Activated naive CD4-positive, alpha-beta T cell treated with anti-CD3 and anti-CD28 coated beads, Interleukin-2, amount 50 U/mL, for 72 hours (primary cell): ENCODE data around the gene GDPD5. TPM values are rescaled to one million over a fixed set of nuclear protein-coding genes. Genes with fewer than 3 reads are reported as not detected.

Experiments used
- ATAC-seq, 2 donors: fragments of 150-1000 bp; cut with Tn5 transposase; 2 replicates each; pipeline ENCODE4 v1.10.0; 2021; ENCODE audit warnings: mild to moderate bottlenecking in 2 of 2, moderate library complexity in 2 of 2
- DNase-seq, 2 donors: peaks; one replicate each; pipeline ENCODE4 v3.0.0; 2021 to 2022; ENCODE audit warnings: low spot score in 2 of 2
- H3K27ac Mint-ChIP-seq, 2 donors: one replicate each; pipeline ENCODE4 v1.8.0; 2022; ENCODE audit warnings: mild to moderate bottlenecking in 2 of 2, mixed read lengths in 2 of 2
- H3K36me3 Mint-ChIP-seq, 2 donors: one replicate each; pipeline ENCODE4 v1.8.0; 2022; ENCODE audit warnings: mixed read lengths in 2 of 2
- H3K9me3 Mint-ChIP-seq, 2 donors: one replicate each; pipeline ENCODE4 v1.8.0; 2022; ENCODE audit warnings: mixed read lengths in 2 of 2
- total RNA-seq, 2 donors: library from RNA; stranded (reverse); gene quantifications; one replicate each; pipeline ENCODE4 v1.2.3, GENCODE V29; 2022

Gene GDPD5
- total RNA-seq, 2 donors from 2014 or later = 13.4 to 22.7 TPM

DNA sequence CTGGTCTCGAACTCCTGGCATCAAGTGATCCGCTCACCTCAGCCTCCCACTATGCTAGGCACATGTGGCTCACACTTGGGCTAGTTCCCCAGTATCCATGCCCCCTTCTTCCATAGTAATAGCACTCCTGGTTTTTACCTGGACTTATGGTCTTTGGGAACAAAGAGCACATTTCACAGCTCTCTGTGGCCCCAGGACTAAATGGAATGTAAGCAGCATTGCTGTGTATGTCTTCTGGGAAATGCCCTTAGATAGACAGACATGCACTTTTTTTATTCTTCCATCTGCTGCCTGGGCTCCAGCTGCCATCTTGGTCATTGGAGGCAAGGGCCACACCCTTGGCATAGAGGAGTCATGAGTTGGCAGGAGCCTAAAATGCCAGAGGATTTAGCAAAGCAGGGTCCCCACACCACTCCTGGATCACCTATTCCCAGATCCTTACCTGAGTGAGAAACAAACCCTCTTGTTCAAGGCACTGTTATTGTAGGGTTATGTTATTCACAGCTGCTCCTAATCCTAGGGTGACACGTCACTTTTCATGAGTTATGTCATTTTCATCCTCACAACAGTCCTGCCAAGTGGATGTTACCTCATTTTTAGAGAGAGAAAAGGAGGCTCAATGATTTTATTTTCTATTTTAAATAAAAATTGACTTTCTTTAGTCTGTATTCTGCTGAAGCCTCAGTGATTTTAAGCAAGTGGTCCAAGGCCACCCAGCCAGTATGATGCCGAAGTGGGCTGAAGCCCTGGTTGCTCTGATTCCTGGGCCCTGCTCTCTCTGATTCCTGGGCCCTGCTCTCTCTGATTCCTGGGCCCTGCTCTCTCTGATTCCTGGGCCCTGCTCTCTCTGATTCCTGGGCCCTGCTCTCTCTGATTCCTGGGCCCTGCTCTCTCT is 15.7 kb upstream of the GDPD5 start:
- DNase-seq = no peak
- no peaks in the 10 kb centered on the region for H3K36me3 Mint-ChIP-seq
- ATAC-seq = no peak
- H3K27ac Mint-ChIP-seq = no peak overlapping the region
- H3K9me3 Mint-ChIP-seq = no peaks in the 10 kb centered on the region

DNA sequence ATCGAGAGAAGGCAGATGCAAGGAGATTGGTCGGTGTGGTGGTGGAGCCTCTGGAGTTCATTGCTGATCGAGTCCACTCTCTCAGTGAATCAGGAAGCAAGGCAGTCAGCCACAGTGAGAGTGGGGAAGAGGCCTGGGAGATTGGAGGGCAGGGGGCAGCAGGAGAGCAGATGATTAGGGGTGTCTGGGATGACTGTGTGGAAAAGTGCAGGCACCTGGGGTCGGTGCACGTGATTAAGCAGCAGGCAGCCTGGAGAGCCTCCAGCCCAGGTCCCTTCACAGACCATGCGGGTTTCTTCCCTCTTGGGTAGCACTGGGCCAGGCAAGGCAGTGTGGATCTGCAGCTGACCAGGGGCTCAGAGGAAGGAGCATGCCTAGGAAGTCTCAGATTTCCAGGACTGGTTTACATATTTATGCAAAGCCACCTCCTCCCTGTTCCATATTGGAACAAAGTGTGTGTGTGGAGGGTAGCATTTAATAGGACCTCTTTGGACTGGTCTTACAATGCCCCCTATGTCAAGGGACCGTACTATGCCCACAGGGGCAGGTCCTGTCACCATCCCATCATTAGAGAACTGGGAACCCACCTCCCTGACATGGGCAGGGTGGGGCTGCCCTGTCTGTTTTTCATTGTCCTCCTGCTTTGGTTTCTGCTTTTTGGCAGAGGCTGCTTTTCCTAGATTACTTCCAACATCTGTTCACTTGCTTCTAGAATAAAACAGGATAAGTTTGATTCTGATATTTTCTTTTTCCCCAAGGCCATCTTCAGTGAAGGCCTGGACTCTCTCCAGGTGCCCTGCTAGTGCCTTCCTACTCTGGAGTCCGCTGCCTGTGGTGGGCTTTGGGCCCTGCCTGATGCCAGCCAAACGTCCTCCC is 14.0 kb upstream of the GDPD5 start:
- no peaks in the 10 kb centered on the region for H3K36me3 Mint-ChIP-seq
- no peak for ATAC-seq
- DNase-seq = no peak
- no peaks in the 10 kb centered on the region for H3K9me3 Mint-ChIP-seq
- no peak overlapping the region for H3K27ac Mint-ChIP-seq

DNA sequence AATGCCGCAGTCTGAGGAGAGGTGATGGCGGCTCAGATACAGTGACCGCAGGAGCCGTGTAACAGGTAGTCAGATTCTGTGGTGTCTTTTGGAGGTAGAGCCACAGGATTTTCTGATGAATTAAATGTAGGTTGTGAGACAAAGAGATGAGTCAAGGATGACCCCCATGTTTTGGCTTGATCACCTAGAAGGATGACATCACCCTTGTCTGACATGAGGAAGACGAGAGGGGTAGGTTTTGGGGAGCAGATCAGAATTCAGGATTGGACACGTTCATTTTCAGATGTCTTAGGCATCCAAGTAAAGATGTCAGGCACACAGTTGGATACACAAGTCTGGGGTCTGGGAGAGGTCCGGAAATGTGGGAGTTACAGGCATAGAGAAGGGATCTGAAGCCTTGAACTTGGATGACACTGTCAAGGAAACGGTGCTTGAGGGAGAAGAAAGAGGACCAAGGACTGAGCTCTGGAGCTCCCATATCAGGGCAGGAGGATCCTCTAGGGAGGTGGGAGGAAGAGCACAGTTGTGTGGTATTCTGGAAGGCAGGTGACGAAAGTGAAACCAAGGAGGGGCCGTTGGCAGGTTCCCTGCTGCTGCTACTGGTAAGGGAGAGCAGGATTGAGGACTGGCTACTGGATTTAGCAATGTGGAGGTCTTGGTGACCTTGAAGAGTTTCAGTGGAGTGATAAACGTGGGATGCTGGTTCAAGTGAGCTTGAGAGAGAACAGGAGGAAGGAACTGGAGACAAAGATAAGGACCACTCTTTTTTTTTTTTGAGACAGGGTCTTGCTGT is 12.6 kb upstream of the GDPD5 start:
- ATAC-seq = peak in 1 of 2 donors; percentile 28
- H3K27ac Mint-ChIP-seq = peak overlapping the region; percentile 32 to 52
- no peaks in the 10 kb centered on the region for H3K36me3 Mint-ChIP-seq
- H3K9me3 Mint-ChIP-seq = no peaks in the 10 kb centered on the region
- DNase-seq = no peak

DNA sequence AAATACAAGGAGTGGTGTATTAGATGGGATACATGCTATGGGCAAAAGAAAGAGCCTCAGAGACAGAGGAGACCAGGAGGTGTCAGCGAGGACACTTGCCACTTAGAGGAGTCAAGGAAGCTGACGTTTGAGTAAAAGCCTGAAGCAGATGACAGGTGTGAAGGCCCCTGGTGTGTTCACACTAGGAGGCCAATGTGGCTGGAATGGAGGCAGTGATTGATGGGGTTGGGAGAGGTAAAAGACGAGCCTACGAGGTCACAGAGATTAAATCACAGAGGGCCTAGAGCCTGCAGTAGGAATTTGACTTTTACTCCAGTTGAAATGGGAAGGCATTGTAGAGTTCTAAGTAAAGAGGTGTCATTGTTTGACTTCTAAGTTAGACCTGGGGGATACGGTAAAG is 12.0 kb upstream of the GDPD5 start:
- Mint-ChIP-seq H3K9me3 (no peaks in the 10 kb centered on the region), H3K27ac (peak overlapping the region in 1 of 2 donors; percentile 32), H3K36me3 (no peaks in the 10 kb centered on the region)
- DNase-seq (no peak), ATAC-seq (no peak)

DNA sequence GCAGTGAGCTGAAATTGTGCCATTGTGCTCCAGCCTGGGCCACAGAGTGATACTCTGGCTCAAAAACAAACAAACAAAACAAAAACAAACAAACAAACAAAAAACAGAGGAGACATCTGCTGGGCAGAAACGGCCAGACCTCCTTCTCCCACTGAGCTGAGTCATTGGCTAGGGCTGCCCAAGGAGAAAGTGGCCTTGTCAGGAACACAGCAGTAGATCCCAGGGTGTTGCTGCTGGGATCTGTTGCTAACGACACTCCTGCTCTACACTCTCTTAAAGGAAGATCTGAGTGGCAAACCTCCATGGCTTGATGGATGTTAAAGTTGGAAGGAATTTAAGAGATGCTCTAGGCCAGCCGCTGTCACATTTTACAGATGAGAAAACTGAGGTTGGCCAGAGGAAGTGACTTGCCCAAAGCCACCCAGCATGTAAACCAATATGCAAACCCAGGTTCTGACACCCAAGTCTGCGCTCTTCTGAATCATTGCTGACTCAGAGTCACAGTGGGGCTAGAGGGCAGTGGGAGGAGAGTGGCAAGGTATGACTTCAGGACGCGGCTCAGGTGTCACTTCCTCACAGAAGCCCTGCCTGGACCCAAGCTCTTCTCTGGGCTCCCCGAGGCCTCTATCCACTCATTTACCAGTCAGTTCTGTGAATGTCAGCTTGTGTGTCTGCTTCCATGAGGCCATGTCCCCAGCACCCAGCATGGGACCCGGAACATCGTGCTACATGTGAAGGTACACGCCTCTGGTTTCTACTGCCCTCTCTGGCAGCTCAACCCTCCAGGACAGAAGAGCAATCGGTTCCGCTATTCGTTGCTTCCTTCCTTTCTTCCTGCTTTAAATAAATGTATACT is 11.3 kb upstream of the GDPD5 start:
- H3K9me3 Mint-ChIP-seq = no peaks in the 10 kb centered on the region
- H3K36me3 Mint-ChIP-seq = no peaks in the 10 kb centered on the region
- peak overlapping the region in 1 of 2 donors; percentile 32 for H3K27ac Mint-ChIP-seq
- peak; percentile 94 to 95 for ATAC-seq
- peak; percentile 47 to 76 for DNase-seq

DNA sequence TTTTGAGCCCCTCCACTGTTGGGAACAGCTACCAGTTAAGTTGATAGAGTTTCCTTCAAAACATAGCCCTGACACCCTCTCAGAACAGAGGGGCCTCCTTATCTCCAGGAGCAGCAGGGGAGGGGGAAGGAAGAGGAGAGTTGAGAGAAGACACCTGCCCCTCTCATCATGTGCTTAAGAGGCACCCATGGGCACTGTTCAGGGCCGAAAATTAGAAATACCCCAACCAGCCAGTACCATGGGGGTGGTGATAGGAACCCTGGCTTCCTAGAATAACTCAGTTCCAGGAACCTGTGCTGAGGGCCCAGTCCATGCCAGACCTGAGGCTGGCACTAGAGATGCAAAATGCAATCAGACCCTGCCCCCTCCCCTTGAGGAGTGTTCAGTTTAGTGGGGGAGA is 9.3 kb upstream of the GDPD5 start:
- H3K9me3 Mint-ChIP-seq = no peaks in the 10 kb centered on the region
- ATAC-seq (no peak), DNase-seq (no peak)
- H3K27ac Mint-ChIP-seq = no peak overlapping the region
- H3K36me3 Mint-ChIP-seq = no peaks in the 10 kb centered on the region

DNA sequence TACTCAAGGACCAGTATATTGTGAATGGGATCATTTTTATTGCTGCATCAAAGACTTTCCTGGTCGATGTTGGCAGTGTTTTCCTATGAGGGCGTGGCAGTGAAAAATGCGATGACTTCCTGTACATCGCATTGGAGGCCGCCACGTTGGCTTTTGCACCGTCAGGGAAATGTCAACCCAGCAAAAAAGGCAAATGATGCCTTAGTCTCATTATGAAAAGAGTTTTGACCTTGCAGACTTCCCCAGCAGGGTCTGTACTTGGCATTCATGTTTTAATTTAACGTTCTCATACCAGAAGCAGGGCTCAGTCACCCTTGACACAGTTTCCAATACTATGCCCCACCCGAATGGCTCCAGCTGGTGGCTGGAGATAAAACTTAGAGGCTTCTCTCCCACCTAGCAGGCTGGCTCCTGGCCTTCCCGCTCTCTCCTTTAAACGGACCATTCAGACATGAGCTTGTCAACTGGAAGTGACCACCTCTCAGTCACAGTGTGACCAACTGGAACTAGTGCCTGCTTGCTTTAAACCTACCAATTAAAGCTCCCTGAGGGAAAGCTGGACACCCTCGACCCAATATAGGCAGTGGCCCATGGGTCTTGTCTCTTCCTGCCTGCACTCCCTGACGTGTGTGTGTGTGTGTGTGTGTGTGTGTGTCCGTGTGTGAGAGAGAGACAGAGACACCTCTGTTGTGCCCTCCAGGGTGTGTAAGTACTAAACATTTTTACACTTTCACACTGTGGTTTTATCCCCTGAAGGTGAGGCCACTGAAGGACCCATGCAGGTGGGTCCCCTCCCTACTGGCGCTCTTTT is 8.7 kb upstream of the GDPD5 start:
- Mint-ChIP-seq H3K9me3 (no peaks in the 10 kb centered on the region), H3K27ac (no peak overlapping the region), H3K36me3 (no peaks in the 10 kb centered on the region)
- no peak for DNase-seq
- no peak for ATAC-seq

DNA sequence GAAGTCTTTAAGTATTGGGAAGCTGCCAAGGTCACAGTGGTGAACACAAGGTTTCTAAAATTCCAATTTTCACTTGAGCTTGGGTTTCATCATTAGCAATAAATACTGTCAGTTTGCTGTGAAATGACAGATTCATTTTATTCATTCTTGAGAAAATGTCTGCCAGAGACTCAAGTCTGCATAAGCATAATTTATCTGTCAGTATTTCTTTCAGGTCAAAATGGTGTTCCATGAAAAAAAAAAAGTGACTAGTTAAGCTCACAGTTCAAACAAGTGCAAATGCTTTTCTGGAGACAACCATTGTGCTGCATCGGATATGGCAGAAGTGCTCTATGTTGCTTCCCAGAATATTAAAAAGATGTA is 8.1 kb upstream of the GDPD5 start:
- H3K36me3 Mint-ChIP-seq = no peaks in the 10 kb centered on the region
- H3K27ac Mint-ChIP-seq = no peak overlapping the region
- DNase-seq (no peak), ATAC-seq (no peak)
- no peaks in the 10 kb centered on the region for H3K9me3 Mint-ChIP-seq

DNA sequence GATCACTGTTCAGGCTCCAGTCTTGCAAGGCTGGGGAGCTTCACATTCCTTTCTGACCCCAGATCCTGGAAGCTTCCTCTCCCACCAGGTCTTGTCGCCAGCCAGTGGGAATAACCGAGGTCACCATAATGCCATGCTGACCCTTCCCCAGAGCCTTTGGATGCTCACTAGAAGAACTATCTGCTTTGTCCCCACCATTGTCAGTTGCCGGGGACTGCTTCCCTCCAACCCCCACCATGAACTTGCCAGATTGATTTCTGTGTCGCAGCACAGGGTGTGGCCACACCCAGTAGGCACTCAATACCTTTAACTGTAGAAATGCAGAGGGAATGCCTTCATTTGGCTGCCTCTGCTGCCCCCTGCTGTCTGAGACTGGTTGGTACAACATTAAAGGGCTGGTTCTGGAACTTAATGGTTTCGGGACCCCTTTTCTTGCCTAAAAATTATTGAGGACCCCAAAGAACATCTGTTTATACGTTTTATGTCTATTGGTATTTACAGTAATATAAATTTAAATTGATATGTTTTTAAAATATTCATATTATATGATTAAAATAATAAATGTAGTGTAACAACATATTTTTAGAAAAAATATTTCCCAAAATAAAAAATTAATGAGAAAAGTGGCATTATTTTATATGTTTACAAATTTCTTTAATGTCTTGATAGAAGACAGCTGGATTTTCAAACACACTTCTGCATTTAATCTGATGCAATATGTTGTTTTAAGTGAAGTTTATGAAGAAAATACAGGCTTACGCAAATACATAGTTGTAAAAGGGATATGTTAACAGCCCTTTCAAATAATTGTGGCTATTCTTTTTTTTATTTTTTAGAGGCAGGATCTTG is 6.7 kb upstream of the GDPD5 start:
- Mint-ChIP-seq H3K36me3 (no peaks in the 10 kb centered on the region), H3K9me3 (no peaks in the 10 kb centered on the region), H3K27ac (no peak overlapping the region)
- ATAC-seq (peak; percentile 43 to 70), DNase-seq (peak; percentile 63 to 84)

DNA sequence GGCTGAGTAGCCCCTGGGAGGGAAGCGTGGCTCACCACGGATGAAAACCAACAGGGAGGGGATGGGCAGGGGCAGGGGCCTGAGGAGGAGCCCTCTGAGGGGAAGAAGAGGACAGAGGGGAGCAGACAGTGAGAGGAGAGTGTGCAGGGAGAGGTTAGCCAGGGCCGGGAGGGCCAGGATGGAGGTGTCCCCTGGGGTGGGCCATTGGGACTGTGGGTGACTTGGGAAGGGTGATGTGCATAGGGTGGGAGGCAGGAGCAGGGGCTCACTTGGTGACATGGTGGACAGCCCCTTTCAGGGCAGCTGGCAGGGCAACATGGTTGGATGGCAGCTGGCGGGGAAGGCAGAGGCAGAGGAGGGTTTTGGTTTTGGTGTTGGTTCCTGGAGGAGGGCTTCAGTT is 5.6 kb upstream of the GDPD5 start:
- Mint-ChIP-seq H3K27ac (peak overlapping the region in 1 of 2 donors; percentile 66), H3K36me3 (no peaks in the 10 kb centered on the region), H3K9me3 (no peaks in the 10 kb centered on the region)
- no peak for DNase-seq
- no peak for ATAC-seq

DNA sequence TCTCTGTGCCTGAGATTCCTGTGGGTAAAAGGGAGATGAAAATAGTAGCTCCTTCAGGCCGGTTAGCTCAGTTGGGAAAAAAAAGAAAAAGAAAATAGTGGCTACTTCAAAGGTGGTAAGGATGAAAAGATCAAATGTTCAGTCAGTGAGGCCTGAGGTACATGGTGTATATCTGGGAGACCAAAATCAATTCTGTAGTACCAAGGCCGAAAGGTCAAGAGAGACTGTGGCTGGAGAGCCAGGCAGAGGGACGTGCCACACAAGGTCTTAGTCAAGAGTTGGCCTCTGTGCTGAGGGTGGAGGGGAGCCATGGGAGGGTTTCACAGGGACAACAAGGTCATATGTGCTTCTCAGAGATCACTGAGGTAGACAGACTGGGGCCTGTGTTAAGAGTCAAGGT is 4.8 kb upstream of the GDPD5 start:
- Mint-ChIP-seq H3K27ac (no peak overlapping the region), H3K9me3 (no peaks in the 10 kb centered on the region)
- ATAC-seq = no peak

DNA sequence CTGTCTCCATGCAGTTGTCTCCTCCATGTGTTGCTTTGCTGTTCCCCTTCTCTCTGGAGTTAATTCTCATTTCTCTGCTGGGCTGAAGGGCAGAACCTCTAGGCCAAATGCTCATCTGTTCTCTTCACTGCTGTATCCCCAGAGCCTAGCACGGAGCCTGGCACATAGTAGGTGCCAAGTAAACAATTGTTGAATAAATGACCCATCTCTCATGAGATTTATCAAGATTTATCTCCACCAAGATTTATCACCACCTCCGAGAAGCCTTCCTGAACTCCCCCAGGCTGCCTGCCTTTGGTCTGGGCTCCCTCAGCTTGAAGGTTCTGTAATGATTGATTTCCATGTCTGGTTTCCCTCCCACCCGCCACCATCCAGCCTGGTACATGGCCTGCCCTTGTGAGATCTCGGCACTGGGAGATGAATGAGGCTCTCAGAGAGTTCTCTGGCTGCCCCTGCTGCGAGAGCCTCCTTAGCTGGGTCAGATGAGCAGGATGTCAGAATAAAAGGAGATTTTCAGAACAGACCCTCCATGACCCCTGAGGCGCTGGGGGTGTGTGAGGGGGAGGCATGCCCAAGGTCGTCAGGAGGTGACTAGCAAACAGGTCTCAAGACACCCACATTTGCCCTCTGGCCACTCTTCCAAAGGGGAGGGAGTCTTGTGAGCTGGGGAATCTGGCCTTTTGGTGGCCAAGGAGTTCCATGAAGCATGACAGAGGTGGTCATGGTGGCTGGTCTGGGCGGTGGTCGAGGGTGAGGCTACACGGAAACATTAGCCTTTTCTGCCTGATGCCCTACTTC is 2.4 kb upstream of the GDPD5 start:
- ATAC-seq (no peak), DNase-seq (no peak)
- no peaks in the 10 kb centered on the region for H3K9me3 Mint-ChIP-seq
- H3K27ac Mint-ChIP-seq = no peak overlapping the region
- H3K36me3 Mint-ChIP-seq = no peaks in the 10 kb centered on the region

More for the DNA sequence above, 4.8 kb upstream of the GDPD5 start:
- no peaks in the 10 kb centered on the region for H3K36me3 Mint-ChIP-seq
- no peak for DNase-seq

DNA sequence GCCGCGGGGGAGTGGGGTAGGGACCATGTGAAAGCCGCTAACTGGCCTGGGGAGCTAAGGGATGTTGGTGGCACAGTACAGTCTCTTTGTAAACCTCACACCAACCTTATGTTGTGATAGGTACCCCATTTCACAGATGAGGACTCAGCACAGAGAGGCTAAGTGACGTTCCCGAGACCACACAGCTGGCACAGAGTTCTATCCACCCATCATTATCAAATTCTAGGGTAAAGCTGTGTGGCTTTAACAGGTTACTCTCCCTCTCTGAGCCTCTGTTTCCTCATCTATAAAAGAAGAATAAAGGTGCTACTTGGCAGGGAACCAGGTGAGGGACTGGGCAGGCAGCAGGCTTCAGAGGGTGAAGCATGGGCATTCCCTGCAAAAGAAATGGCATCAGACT is 1.4 kb upstream of the GDPD5 start:
- peak overlapping the region in 1 of 2 donors; percentile 70 for H3K27ac Mint-ChIP-seq
- no peak for ATAC-seq
- no peaks in the 10 kb centered on the region for H3K36me3 Mint-ChIP-seq
- no peaks in the 10 kb centered on the region for H3K9me3 Mint-ChIP-seq
- no peak for DNase-seq

DNA sequence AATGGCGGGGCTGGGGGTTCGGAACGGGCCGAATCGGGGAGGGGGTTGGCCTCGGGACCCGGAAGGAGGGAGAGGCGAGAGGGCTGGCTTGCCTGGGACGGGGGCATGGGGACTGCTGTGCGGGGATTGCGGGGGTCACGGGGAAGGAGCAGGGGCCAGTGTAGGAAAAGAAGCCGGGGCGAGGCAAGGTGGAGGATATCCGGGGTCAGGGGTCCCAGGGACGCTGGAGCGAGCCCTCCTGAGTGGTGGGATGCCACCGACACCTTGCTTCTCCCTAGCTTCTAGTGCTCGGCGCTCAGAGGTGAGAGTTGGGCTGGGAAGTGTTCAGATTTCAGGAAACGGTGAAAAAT is 426 bp upstream of the GDPD5 start:
- Mint-ChIP-seq H3K27ac (peak overlapping the region; percentile 38 to 70), H3K36me3 (no peaks in the 10 kb centered on the region)
- DNase-seq = no peak

More for the DNA sequence above, 426 bp upstream of the GDPD5 start:
- ATAC-seq = no peak
- H3K9me3 Mint-ChIP-seq = no peaks in the 10 kb centered on the region
